Gastrocnemius medialis (tissue), 4 donors: ENCODE measurements around the gene PRKRIP1. TPM values are rescaled to one million over a fixed set of nuclear protein-coding genes. Genes with fewer than 3 reads are reported as not detected.
"Not testable (repeated sequence)": the region's sequence is repeated elsewhere in the genome, so short reads cannot be mapped to it uniquely, and the experiment has no call there.

Source experiments
- ATAC-seq, 2 donors: fragments of 150-250 bp; one replicate each; pipeline ENCODE4 v1.9.1; 2016
- DNase-seq, 2 donors: peaks; one replicate each; pipeline ENCODE4 v3.0.0-alpha.2; 2019
- H3K27ac ChIP-seq, 4 donors: fragments of 200-600 bp; sonication (generic); 1 replicate in 1 of 4; 2 replicates in 3 of 4; pipeline ENCODE4 v1.5.1; 2016 to 2018; ENCODE audit warnings: mild to moderate bottlenecking in 2 of 4, moderate library complexity in 1 of 4
- H3K27me3 ChIP-seq, 3 donors: fragments of 200-600 bp; sonication (generic) in 2 of 3; 1 replicate in 1 of 3; 2 replicates in 2 of 3; pipeline versions ENCODE4 v1.5.1 to v1.6.0; 2016 to 2019; ENCODE audit warnings: mild to moderate bottlenecking in 1 of 3, moderate library complexity in 1 of 3
- H3K36me3 ChIP-seq, 2 donors: fragments of 200-600 bp; sonication (generic) in 1 of 2; one replicate each; pipeline ENCODE4 v1.5.1; 2017 to 2018
- H3K4me1 ChIP-seq, 2 donors: fragments of 200-600 bp; sonication (generic) in 1 of 2; one replicate each; pipeline ENCODE4 v1.5.1; 2016 to 2017; ENCODE audit warnings: mild to moderate bottlenecking in 2 of 2
- H3K4me3 ChIP-seq, 4 donors: fragments of 200-600 bp; sonication (generic) in 3 of 4; 1 replicate in 1 of 4; 2 replicates in 3 of 4; pipeline ENCODE4 v1.5.1; 2016 to 2019; ENCODE audit warnings: mild to moderate bottlenecking in 2 of 4
- H3K9me3 ChIP-seq, 3 donors: fragments of 200-600 bp; sonication (generic) in 2 of 3; 1 replicate in 1 of 3; 2 replicates in 2 of 3; pipeline ENCODE4 v1.5.1; 2016 to 2019
- POLR2A ChIP-seq, 2 donors: fragments of 450-650 bp; IDR thresholded peaks; one replicate each; pipeline ENCODE4 v1.6.1; 2017; ENCODE audit warnings: antibody characterized with exemption in 2 of 2, mild to moderate bottlenecking in 2 of 2, moderate library complexity in 2 of 2
- in situ Hi-C, 4 donors: fragments of 200-750 bp; cut with MboI; loops; one replicate each; pipeline versions ENCODE4 v1.15.0 to v1.8.0; 2017; ENCODE audit warnings: low sequenced_read_pairs in 4 of 4
- intact Hi-C: fragments of 100-400 bp; cut with DNase I; formaldehyde crosslinking; loops from one replicate; pipeline ENCODE4 v1.15.1; 2023; ENCODE audit warnings: low total_unique reads
- total RNA-seq, 4 donors: library from RNA; depleted of rRNA; stranded (reverse); fragments of >200 nt; gene quantifications; one replicate each; pipeline versions ENCODE4 v1.1.0 to v1.2.3, GENCODE V29; 2016
- TF ChIP-seq, protein P1 (sequence below), 5 experiments: fragments of 450-650 bp in 3 of 5; fragments of 200-600 bp in 2 of 5; sonication (generic) in 2 of 5; IDR thresholded peaks in 4 of 5; conservative IDR thresholded peaks in 1 of 5; 1 replicate in 4 of 5; 2 replicates in 1 of 5; pipeline ENCODE4 v1.5.1; 2016 to 2019; ENCODE audit warnings: antibody characterized with exemption in 5 of 5, mild to moderate bottlenecking in 3 of 5, moderate library complexity in 3 of 5

The PRKRIP1 gene
- total RNA-seq, 4 donors from 2014 or later: 6.1 to 22.1 (median 13.4) TPM

GRCh38 chr7:102376964-102377466 lies 19.1 kb upstream of the PRKRIP1 start:
- DNase-seq (no peak), ATAC-seq (no peak)
- Histone ChIP-seq H3K4me3 (no peak overlapping the region), H3K4me1 (no peaks in the 10 kb centered on the region), H3K36me3 (peaks cover 0 to 47% of the 10 kb centered on the region in 2 donors), H3K27me3 (no peaks in the 10 kb centered on the region), H3K9me3 (no peaks in the 10 kb centered on the region), H3K27ac (no peak overlapping the region)
- no peak for TF ChIP-seq POLR2A (IDR thresholded peaks at IDR 0.05)
- TF ChIP-seq, protein P1, sequence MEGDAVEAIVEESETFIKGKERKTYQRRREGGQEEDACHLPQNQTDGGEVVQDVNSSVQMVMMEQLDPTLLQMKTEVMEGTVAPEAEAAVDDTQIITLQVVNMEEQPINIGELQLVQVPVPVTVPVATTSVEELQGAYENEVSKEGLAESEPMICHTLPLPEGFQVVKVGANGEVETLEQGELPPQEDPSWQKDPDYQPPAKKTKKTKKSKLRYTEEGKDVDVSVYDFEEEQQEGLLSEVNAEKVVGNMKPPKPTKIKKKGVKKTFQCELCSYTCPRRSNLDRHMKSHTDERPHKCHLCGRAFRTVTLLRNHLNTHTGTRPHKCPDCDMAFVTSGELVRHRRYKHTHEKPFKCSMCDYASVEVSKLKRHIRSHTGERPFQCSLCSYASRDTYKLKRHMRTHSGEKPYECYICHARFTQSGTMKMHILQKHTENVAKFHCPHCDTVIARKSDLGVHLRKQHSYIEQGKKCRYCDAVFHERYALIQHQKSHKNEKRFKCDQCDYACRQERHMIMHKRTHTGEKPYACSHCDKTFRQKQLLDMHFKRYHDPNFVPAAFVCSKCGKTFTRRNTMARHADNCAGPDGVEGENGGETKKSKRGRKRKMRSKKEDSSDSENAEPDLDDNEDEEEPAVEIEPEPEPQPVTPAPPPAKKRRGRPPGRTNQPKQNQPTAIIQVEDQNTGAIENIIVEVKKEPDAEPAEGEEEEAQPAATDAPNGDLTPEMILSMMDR (IDR thresholded peaks at IDR 0.05 in 4 of 5, conservative IDR thresholded peaks at IDR 0.05 in 1 of 5): no peak
- in situ Hi-C loops (loop anchor here in 3 of 4 donors (25.0 kb wide), 1 partner anchor 840 kb away; no protein-coding TSS in a partner anchor), intact Hi-C loops (no loop called here)

- H3K27ac ChIP-seq, ATAC-seq, H3K9me3 ChIP-seq, DNase-seq, intact Hi-C loops, H3K27me3 ChIP-seq, H3K4me3 ChIP-seq, H3K4me1 ChIP-seq: not testable (repeated sequence)
- in situ Hi-C loops: loop anchor here in 3 of 4 donors (25.0 kb wide), 1 partner anchor 844 kb away; no protein-coding TSS in a partner anchor
- peaks cover 0 to 45% of the 10 kb centered on the region in 2 donors for H3K36me3 ChIP-seq
Observed at GRCh38 chr7:102380837-102381236, 15.3 kb upstream of the PRKRIP1 start.

DNA sequence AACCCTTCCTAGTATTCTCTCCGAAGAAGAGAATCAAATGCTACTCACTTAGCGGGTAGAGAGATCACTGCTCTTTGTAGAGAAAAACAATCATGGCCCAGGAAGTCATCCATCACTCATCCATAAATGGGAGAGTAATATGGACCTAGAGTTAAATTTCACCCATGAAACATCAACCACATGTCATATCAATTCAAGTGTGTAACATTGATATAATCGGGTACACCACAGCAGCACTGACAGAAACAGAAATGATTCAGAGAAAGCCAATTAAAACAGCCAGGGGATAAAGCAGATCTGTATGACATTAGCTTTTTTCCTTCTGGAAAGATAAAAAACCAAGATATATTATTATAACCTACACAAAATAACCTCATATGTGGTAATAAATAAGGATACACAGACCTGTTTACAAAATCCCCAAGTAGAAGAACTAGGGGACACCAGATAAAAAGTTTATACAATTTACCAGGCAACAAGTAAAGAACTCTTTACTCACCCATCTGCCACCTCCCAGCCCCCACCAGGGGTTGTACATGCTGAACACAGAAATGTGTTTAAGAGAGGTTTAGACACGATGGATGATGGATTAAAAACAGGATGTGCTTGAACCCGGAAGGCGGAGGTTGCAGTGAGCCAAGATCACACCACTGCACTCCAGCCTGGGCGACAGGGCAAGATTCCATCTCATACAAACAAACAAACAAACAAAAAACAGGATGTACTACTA lies 14.3 kb upstream of the PRKRIP1 start:
- H3K36me3 ChIP-seq: peaks cover 0 to 42% of the 10 kb centered on the region in 2 donors
- H3K27me3 ChIP-seq, H3K4me1 ChIP-seq, ATAC-seq, H3K4me3 ChIP-seq, DNase-seq, H3K9me3 ChIP-seq, intact Hi-C loops, H3K27ac ChIP-seq: not testable (repeated sequence)
- in situ Hi-C loops: loop anchor here in 3 of 4 donors (25.0 kb wide), 1 partner anchor 845 kb away; no protein-coding TSS in a partner anchor

GRCh38 chr7:102387064-102387463 lies 9.1 kb upstream of the PRKRIP1 start:
- in situ Hi-C loops: loop anchor here in 3 of 4 donors (25.0 kb wide), 1 partner anchor 850 kb away; no protein-coding TSS in a partner anchor

DNA sequence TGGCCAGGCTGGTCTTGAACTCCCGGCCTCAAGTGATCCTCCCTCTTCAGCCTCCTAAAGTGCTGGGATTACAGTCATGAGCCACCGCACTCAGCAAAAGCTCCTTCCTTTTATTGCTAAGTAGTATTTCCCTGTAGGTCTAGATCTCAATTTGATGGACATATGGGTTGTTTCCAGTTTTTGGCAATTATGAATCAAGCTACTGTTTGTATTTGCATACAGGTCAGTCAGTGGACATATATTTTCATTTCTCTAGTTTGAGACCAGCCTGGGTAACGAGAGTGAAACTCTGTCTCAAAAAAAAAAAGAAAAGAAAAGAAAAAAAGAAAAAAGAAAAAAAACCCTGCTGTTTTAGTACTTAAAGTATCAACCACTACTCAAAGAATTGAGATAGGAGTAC lies 6.4 kb upstream of the PRKRIP1 start:
- H3K27ac ChIP-seq: peak overlapping the region in 1 of 4 donors; percentile 2
- H3K4me1 ChIP-seq: no peaks in the 10 kb centered on the region
- TF ChIP-seq, protein P1 (IDR thresholded peaks at IDR 0.05 in 4 of 5, conservative IDR thresholded peaks at IDR 0.05 in 1 of 5): no peak
- no peak for TF ChIP-seq POLR2A (IDR thresholded peaks at IDR 0.05)
- H3K27me3 ChIP-seq: no peaks in the 10 kb centered on the region
- intact Hi-C loops: loop anchor here (1.0 kb wide), 1 partner anchor 111 kb away; no protein-coding TSS in a partner anchor
- H3K9me3 ChIP-seq: no peaks in the 10 kb centered on the region
- H3K4me3 ChIP-seq: no peak overlapping the region
- DNase-seq: no peak
- no peak for ATAC-seq
- peaks cover 0 to 8% of the 10 kb centered on the region in 2 donors for H3K36me3 ChIP-seq
- in situ Hi-C loops: loop anchor here (5.0 to 25.0 kb wide), 2 partner anchors 108 to 853 kb away; no protein-coding TSS in a partner anchor

More at GRCh38 chr7:102387064-102387463, 9.1 kb upstream of the PRKRIP1 start:
- Histone ChIP-seq H3K27ac (no peak overlapping the region), H3K9me3 (no peaks in the 10 kb centered on the region), H3K36me3 (peaks cover 0 to 8% of the 10 kb centered on the region in 2 donors), H3K4me1 (no peaks in the 10 kb centered on the region), H3K4me3 (no peak overlapping the region), H3K27me3 (no peaks in the 10 kb centered on the region)
- TF ChIP-seq, protein P1 (IDR thresholded peaks at IDR 0.05 in 4 of 5, conservative IDR thresholded peaks at IDR 0.05 in 1 of 5): no peak
- no peak for TF ChIP-seq POLR2A (IDR thresholded peaks at IDR 0.05)
- DNase-seq: no peak
- intact Hi-C loops: no loop called here
- ATAC-seq: no peak
